DMS79 (cell line): ENCODE results near the gene LARP4B.

Experiments used
- DNase-seq: peaks from one replicate; lab custom pipeline; 2025; lab: John Stamatoyannopoulos, UW

The LARP4B gene

GRCh38 chr10:807163-807957, 124.1 kb downstream of the LARP4B start:
- DNase-seq: no peak

DNA sequence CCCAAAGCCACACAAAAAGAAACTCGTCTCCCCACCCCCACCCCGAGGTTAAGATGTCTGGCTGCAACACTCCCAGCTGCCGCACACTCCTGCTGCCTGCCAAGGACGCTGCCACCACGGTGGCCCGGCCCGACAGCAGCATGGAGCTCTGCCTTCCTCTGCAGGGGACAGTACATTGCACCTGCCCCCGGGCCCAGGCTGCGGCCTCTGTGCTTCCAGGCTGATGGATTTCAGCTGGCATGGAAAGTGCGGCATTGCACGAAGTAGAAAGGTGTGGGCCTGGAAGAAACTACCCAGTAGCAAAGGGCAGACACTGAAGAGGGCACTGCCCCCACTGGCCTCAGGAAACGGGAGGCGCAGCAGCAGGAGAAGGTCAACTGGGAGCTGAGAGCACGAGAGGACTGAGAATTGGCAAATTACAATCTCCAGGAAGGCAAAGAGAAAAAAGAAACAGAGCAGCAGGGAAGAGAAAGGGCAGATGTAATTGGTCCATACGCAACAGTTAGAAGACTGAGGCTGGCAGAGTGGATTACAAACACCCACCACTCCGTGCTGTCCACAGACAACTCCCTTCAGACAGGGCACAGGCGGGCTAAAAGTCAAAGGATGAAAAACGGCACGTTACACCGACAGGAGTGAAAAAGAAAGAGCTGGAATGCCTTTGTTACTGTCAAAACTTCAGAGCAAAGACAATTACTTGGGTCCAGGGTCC, 124.9 kb downstream of the LARP4B start:
- no peak for DNase-seq

DNA sequence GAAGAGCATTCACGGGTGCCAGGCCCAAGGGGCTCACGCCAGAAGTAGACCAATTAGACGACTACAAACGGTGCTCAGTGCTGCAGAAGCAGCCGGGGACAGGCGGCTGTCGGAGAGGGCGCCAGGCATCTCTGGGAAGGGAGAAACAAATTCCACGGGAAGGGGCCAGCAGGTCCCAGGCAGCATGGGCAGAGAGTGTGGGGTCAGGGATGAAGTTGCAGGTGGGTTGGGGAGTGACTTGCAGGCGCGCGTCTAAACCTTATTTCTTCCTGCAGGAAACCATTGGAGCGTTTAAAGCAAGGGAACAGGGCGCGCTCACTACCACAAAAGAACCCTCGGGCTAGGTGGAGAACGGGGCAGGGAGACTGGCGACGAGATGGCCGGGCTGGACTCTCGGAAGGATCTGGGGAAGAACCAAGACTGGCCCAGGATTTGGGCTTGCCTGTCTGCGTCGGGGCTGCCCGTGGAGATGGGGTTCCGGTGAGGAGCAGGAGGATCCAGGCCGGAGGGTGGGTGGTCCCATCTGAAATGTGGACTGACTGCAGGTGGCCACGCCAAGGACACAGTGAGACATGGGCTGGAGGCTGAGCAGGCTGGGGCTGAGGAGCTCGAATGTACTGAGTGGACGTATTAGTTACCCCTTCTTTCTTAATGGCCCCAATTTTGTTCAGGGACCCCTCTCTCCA, 125.7 kb downstream of the LARP4B start:
- DNase-seq: no peak

- no peak for DNase-seq
Measured at GRCh38 chr10:804787-805619, 126.5 kb downstream of the LARP4B start.

GRCh38 chr10:804191-804781, 127.2 kb downstream of the LARP4B start:
- no peak for DNase-seq

GRCh38 chr10:803041-803741, 128.3 kb downstream of the LARP4B start:
- no peak for DNase-seq

GRCh38 chr10:802506-802905, 129.0 kb downstream of the LARP4B start:
- DNase-seq: no peak

DNA sequence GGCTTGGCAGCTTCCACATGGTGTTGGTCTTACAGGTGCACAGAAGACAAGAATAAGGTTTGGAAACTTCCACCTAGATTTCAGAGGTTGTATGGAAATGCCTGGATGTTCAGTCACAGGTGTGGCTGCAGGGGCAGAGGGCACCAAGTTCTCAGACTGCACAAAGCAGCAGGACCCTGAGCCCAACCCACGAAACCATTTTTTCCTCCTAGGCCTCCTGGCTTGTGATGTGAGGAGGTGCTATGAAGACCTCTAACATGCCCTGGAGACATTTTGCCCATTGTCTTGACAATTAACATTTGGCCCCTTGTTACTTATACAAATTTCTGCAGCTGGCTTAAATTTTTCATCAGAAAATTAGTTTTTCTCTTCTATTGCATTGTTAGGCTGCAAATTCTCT, 134.3 kb downstream of the LARP4B start:
- DNase-seq: no peak

DNA sequence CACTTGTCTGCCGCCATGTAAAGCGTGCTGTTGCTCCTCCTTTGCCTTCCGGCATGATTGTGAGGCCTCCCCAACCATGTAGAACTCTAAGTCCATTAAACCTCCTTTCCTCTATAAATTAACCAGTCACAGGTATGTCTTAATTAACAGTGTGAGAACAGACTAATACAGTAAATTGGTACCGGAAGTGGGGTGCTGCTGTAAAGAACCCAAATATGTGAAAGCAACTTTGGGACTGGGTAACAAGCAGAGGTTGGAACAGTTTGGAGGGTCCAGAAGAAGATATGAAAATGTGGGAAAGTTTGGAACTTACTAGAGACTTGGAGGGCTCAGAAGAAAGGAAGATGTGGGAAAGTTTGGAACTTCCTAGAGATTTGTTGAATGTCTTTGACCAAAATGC, 135.3 kb downstream of the LARP4B start:
- DNase-seq: no peak

DNA sequence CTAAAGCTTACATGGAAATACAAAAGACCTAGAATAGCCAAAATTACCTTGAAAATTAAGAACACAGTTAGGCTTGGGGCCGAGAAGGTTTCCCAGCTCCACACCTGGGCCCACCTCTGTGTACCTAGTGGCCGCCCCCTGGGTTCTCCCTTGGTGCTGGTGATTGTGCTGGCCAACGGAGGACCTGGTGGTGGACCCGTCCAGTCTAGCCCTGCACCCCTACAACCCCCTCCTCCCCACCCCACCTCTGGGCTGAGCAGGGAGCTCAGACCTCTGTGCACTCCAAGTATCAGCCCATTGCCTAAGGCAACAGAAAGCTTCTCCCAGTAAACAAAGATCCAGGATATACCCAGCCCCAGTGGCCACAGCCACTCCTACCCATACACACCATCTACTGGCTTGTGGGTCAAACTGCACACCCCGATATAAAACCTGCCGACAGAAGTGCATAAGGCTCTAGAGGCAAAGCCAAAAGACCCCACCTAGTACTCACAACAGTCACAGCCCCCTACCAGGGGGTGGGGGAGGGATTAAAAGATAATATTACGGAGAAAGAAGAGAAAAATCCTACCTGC, 137.0 kb downstream of the LARP4B start:
- no peak for DNase-seq

GRCh38 chr10:792792-793100, 138.8 kb downstream of the LARP4B start:
- DNase-seq: no peak

- DNase-seq: no peak
Measured at GRCh38 chr10:792083-792791, 139.3 kb downstream of the LARP4B start.

DNA sequence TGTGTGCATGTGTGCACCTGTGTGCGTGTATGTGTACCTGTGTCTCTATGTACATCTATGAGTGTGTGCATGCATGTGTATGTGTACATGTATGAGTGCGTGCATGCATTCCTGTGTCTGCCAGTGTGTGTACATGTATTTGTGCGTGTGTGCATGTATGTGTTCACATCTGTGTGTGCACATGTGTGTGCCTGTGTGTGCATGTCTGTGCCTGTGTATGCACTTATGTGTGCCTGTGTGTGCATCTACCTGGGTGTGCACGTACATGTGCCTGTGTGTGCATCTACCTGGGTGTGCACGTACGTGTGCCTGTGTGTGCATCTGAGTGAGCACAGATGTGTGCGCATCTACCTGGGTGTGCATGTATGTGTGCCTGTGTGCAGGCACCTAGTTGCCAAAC, 139.9 kb downstream of the LARP4B start:
- no peak for DNase-seq

- DNase-seq: no peak
Measured at GRCh38 chr10:790821-791551, 140.5 kb downstream of the LARP4B start.

- DNase-seq: no peak
Measured at GRCh38 chr10:789831-790701, 141.4 kb downstream of the LARP4B start.

- no peak for DNase-seq
Measured at GRCh38 chr10:788796-789748, 142.4 kb downstream of the LARP4B start.

GRCh38 chr10:787933-788651, 143.4 kb downstream of the LARP4B start:
- no peak for DNase-seq
